ENCODE data around the gene NOL6.

The NOL6 gene

DNA sequence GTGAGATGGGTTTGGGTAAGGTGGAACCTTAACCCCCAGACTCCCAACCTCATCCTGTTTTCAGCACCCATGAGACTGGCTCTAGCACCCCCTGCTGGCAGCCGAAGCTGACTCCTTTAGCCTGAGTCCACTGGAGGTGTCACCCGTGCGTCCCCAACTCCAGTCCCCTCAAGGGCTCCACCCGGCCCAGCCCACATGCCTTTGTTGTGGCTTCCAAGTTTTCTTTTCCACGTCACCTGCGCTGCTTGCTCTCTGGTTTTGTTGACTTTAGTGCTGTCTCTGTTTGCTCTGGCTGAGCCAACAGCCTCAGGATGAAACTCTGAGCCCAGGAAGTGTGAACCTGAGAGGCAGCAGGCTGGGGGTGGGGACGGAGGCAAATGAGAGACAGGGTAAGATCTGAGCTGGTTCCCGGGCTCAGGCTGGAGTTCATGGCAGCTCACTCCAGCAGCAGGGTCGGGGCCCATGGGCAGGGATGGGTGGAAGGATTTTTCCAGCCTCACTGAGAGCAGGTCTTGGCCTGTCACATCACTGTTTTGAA, 58.2 kb downstream of the NOL6 start:
- TF ChIP-seq, protein P1, sequence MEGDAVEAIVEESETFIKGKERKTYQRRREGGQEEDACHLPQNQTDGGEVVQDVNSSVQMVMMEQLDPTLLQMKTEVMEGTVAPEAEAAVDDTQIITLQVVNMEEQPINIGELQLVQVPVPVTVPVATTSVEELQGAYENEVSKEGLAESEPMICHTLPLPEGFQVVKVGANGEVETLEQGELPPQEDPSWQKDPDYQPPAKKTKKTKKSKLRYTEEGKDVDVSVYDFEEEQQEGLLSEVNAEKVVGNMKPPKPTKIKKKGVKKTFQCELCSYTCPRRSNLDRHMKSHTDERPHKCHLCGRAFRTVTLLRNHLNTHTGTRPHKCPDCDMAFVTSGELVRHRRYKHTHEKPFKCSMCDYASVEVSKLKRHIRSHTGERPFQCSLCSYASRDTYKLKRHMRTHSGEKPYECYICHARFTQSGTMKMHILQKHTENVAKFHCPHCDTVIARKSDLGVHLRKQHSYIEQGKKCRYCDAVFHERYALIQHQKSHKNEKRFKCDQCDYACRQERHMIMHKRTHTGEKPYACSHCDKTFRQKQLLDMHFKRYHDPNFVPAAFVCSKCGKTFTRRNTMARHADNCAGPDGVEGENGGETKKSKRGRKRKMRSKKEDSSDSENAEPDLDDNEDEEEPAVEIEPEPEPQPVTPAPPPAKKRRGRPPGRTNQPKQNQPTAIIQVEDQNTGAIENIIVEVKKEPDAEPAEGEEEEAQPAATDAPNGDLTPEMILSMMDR (IDR thresholded peaks at IDR 0.05; ENCODE audit: low read depth, low read length) = peak; percentile 85
- peak; percentile 80 for DNase-seq

DNA sequence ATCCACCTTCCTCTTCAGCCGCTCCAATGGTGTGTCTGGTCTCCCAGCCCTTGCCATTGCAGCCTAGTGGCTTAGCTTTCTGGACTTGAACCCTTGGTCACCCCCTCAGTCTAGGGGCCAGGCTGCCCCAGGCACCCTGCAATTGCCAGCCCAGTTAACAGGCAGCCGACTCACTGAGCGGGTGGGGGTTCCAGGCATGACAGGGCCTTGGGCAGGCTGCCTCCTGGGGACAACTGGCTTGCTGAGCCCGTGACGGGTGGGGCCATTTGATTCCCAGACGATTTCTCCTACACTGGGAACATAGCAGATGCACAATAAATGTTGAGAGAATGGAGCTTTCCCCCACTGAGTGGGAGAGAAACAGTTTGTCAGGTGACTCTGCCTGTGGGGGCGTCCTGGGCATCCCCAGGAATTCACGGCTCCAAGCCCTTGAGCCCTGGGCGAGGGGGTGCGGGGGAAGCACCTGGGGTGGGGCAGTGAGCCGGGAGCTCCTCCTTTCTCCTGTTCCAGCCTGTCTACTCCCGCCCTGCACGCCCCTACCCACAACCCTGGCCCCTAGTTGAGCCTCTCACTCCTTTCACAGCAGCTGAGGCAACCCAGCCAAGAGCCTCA, 58.7 kb downstream of the NOL6 start:
- TF ChIP-seq, protein P1 (IDR thresholded peaks at IDR 0.05; ENCODE audit: low read depth, low read length) = no peak
- Histone ChIP-seq H3K27ac (no peak overlapping the region), H3K27me3 (ENCODE audit: insufficient read depth, low read depth, severe bottlenecking) (no peaks in the 10 kb centered on the region), H3K9me3 (ENCODE audit: severe bottlenecking) (no peaks in the 10 kb centered on the region), H3K4me3 (ENCODE audit: low read depth, low read length) (no peak overlapping the region), H3K36me3 (no peaks in the 10 kb centered on the region)
- DNase-seq = no peak

More for the DNA sequence above, 58.2 kb downstream of the NOL6 start:
- Histone ChIP-seq H3K27me3 (ENCODE audit: insufficient read depth, low read depth, severe bottlenecking) (no peaks in the 10 kb centered on the region), H3K27ac (no peak overlapping the region), H3K36me3 (no peaks in the 10 kb centered on the region), H3K4me3 (ENCODE audit: low read depth, low read length) (no peak overlapping the region), H3K9me3 (ENCODE audit: severe bottlenecking) (no peaks in the 10 kb centered on the region)

DNA sequence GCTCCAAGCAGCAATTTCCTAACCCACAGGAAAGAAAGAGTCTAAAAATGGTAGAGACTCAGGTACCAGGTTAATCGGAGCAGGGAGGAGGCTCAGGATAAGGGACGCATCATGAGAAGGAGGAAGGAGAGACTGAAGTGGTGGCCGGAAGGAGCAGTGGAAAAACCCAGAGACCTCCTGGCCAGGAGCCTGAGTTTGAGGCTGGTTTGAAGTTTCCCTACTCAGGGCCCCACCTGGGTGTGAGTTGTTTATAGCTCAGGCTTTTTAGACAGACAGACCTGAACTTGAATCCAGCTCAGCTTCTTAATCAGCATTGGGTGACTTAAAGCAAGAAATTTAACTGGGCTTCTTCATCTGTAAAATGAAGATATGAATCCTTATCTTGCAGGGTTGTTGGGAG, 59.5 kb downstream of the NOL6 start:
- H3K27ac ChIP-seq = no peak overlapping the region
- TF ChIP-seq, protein P1 (IDR thresholded peaks at IDR 0.05; ENCODE audit: low read depth, low read length) = no peak

More for the DNA sequence above, 59.5 kb downstream of the NOL6 start:
- no peaks in the 10 kb centered on the region for H3K9me3 ChIP-seq (ENCODE audit: severe bottlenecking)
- no peaks in the 10 kb centered on the region for H3K27me3 ChIP-seq (ENCODE audit: insufficient read depth, low read depth, severe bottlenecking)
- no peak for DNase-seq
- H3K4me3 ChIP-seq (ENCODE audit: low read depth, low read length) = no peak overlapping the region
- no peaks in the 10 kb centered on the region for H3K36me3 ChIP-seq
